CD8-positive, alpha-beta memory T cell (primary cell): ENCODE results near the gene EBNA1BP2. TPM values are rescaled to one million over a fixed set of nuclear protein-coding genes. Genes with fewer than 3 reads are reported as not detected.

Experiments used
- CTCF ChIA-PET: fragments of 350-600 bp; sonication (Branson Sonifier 250); formaldehyde crosslinking; loops from one replicate; lab custom pipeline; 2021; ENCODE audit warnings: antibody characterized with exemption; lab: Charles Lee
- POLR2A ChIA-PET: fragments of 350-600 bp; sonication (Branson Sonifier 250); formaldehyde crosslinking; loops from one replicate; lab custom pipeline; 2021; ENCODE audit warnings: antibody characterized with exemption; lab: Charles Lee
- DNase-seq, 5 donors: peaks; one replicate each; pipeline versions ENCODE4 v3.0.0 to v3.0.0-alpha.2; 2020 to 2022; ENCODE audit warnings: mixed read lengths in 1 of 5
- H3K27ac ChIP-seq: one replicate; pipeline ENCODE4 v1.7.0; 2013; ENCODE audit warnings: low read depth, mild to moderate bottlenecking, low read length, moderate library complexity
- H3K27me3 ChIP-seq: 2 replicates; pipeline ENCODE4 v1.7.0; 2013; ENCODE audit warnings: low read length, mild to moderate bottlenecking; ENCODE audit not compliant: insufficient read depth, poor library complexity, severe bottlenecking
- H3K36me3 ChIP-seq: 2 replicates; pipeline ENCODE4 v1.7.0; 2013; ENCODE audit warnings: mild to moderate bottlenecking, low read length, moderate library complexity; ENCODE audit not compliant: insufficient read depth
- H3K4me1 ChIP-seq: 2 replicates; pipeline ENCODE4 v1.7.0; 2013; ENCODE audit warnings: mild to moderate bottlenecking, low read length, moderate library complexity; ENCODE audit not compliant: insufficient read depth
- H3K4me3 ChIP-seq: 2 replicates; pipeline ENCODE4 v1.7.0; 2013; ENCODE audit warnings: mild to moderate bottlenecking, low read length
- H3K9me3 ChIP-seq: 2 replicates; pipeline ENCODE4 v1.7.0; 2013; ENCODE audit warnings: mild to moderate bottlenecking, low read length
- H3K27ac Mint-ChIP-seq, 8 donors: one replicate each; pipeline ENCODE4 v1.8.0; 2020 to 2021; ENCODE audit warnings: mixed read lengths in 8 of 8, mild to moderate bottlenecking in 6 of 8, inconsistent platforms in 3 of 8, moderate library complexity in 3 of 8
- H3K27me3 Mint-ChIP-seq, 2 donors: one replicate each; pipeline ENCODE4 v1.8.0; 2020 to 2021; ENCODE audit warnings: mixed read lengths in 2 of 2, mild to moderate bottlenecking in 1 of 2, moderate library complexity in 1 of 2
- H3K36me3 Mint-ChIP-seq, 3 donors: one replicate each; pipeline ENCODE4 v1.8.0; 2020 to 2021; ENCODE audit warnings: mixed read lengths in 3 of 3, inconsistent platforms in 1 of 3, mild to moderate bottlenecking in 1 of 3
- H3K4me1 Mint-ChIP-seq, 3 donors: one replicate each; pipeline ENCODE4 v1.8.0; 2020 to 2021; ENCODE audit warnings: mixed read lengths in 3 of 3, inconsistent platforms in 1 of 3, mild to moderate bottlenecking in 1 of 3
- H3K4me3 Mint-ChIP-seq, 7 donors: one replicate each; pipeline ENCODE4 v1.8.0; 2020 to 2021; ENCODE audit warnings: mixed read lengths in 7 of 7, mild to moderate bottlenecking in 6 of 7, moderate library complexity in 4 of 7, inconsistent platforms in 2 of 7
- H3K9me3 Mint-ChIP-seq, 5 donors: one replicate each; pipeline ENCODE4 v1.8.0; 2020 to 2022; ENCODE audit warnings: mixed read lengths in 5 of 5, mild to moderate bottlenecking in 3 of 5, moderate library complexity in 2 of 5, inconsistent platforms in 1 of 5
- polyA plus RNA-seq: library from polyadenylated mRNA; unstranded; fragments of 300-500 nt; fragmentation: Illumina TruSeq; gene quantifications from one replicate; pipeline ENCODE4 v1.2.3, GENCODE V29; 2021
- total RNA-seq, 2 experiments: library from RNA; stranded (reverse); gene quantifications; one replicate each; pipeline ENCODE4 v1.2.3, GENCODE V29; 2021

The EBNA1BP2 gene
- total and polyA plus RNA-seq, 3 experiments from 2014 or later: 53.9 to 173 (median 168) TPM

GRCh38 chr1:43184995-43185394 is 12.9 kb upstream of the EBNA1BP2 start:
- Histone ChIP-seq H3K4me1 (no peaks in the 10 kb centered on the region), H3K4me3 (no peak overlapping the region), H3K27ac (no peak overlapping the region), H3K36me3 (no peaks in the 10 kb centered on the region), H3K27me3 (peaks cover 4% of the 10 kb centered on the region), H3K9me3 (no peaks in the 10 kb centered on the region)
- Mint-ChIP-seq H3K36me3 (peaks cover 0 to under 1% (median 0%) of the 10 kb centered on the region in 3 donors), H3K27me3 (peaks cover 2 to 17% of the 10 kb centered on the region in 2 donors), H3K4me1 (no peaks in the 10 kb centered on the region), H3K9me3 (peaks cover 0 to 6% (median 0%) of the 10 kb centered on the region in 5 donors), H3K4me3 (no peak overlapping the region), H3K27ac (peak overlapping the region in 1 of 8 donors; percentile 29)
- ChIA-PET CTCF (no interaction called here), POLR2A (no interaction called here)
- no peak for DNase-seq

- H3K4me3 Mint-ChIP-seq: no peak overlapping the region
- H3K9me3 ChIP-seq: no peaks in the 10 kb centered on the region
- H3K4me1 ChIP-seq: no peaks in the 10 kb centered on the region
- H3K27ac Mint-ChIP-seq: no peak overlapping the region
- H3K27me3 ChIP-seq: peaks cover 4% of the 10 kb centered on the region
- CTCF ChIA-PET: no interaction called here
- DNase-seq: no peak
- H3K9me3 Mint-ChIP-seq: peaks cover 0 to under 1% (median 0%) of the 10 kb centered on the region in 5 donors
- POLR2A ChIA-PET: no interaction called here
- no peak overlapping the region for H3K27ac ChIP-seq
- H3K36me3 ChIP-seq: no peaks in the 10 kb centered on the region
- no peaks in the 10 kb centered on the region for H3K36me3 Mint-ChIP-seq
- no peak overlapping the region for H3K4me3 ChIP-seq
- no peaks in the 10 kb centered on the region for H3K4me1 Mint-ChIP-seq
- H3K27me3 Mint-ChIP-seq: peaks cover 0 to 11% of the 10 kb centered on the region in 2 donors
Measured at GRCh38 chr1:43184388-43184787, 12.3 kb upstream of the EBNA1BP2 start.

- peaks cover 3% of the 10 kb centered on the region for H3K27me3 ChIP-seq
- Mint-ChIP-seq H3K27ac (no peak overlapping the region), H3K4me3 (no peak overlapping the region), H3K4me1 (peaks cover 4 to 6% (median 5%) of the 10 kb centered on the region in 3 donors), H3K27me3 (peaks cover 19 to 27% of the 10 kb centered on the region in 2 donors), H3K36me3 (no peaks in the 10 kb centered on the region), H3K9me3 (no peaks in the 10 kb centered on the region)
- no peaks in the 10 kb centered on the region for H3K36me3 ChIP-seq
- CTCF ChIA-PET: no interaction called here
- H3K4me1 ChIP-seq: peaks cover 4% of the 10 kb centered on the region
- no peak overlapping the region for H3K27ac ChIP-seq
- no peak for DNase-seq
- POLR2A ChIA-PET: no interaction called here
- H3K4me3 ChIP-seq: no peak overlapping the region
- no peaks in the 10 kb centered on the region for H3K9me3 ChIP-seq
Measured at GRCh38 chr1:43177691-43178090, 5.6 kb upstream of the EBNA1BP2 start.

- no peak for DNase-seq
- ChIA-PET CTCF (no interaction called here), POLR2A (no interaction called here)
- Mint-ChIP-seq H3K9me3 (no peaks in the 10 kb centered on the region), H3K27me3 (peaks cover 19 to 27% of the 10 kb centered on the region in 2 donors), H3K27ac (no peak overlapping the region), H3K4me3 (no peak overlapping the region), H3K36me3 (peaks cover 0 to 15% (median 1%) of the 10 kb centered on the region in 3 donors), H3K4me1 (peaks cover 23 to 32% (median 32%) of the 10 kb centered on the region in 3 donors)
- H3K27me3 ChIP-seq: peaks cover 3% of the 10 kb centered on the region
- H3K4me1 ChIP-seq: peaks cover 19% of the 10 kb centered on the region
- no peak overlapping the region for H3K27ac ChIP-seq
- no peaks in the 10 kb centered on the region for H3K9me3 ChIP-seq
- H3K4me3 ChIP-seq: no peak overlapping the region
- H3K36me3 ChIP-seq: peaks cover 5% of the 10 kb centered on the region
Measured at GRCh38 chr1:43174873-43175272, 2.8 kb upstream of the EBNA1BP2 start.

- Histone ChIP-seq H3K4me3 (peak overlapping the region; percentile 97), H3K9me3 (no peaks in the 10 kb centered on the region), H3K36me3 (peaks cover 20% of the 10 kb centered on the region), H3K4me1 (peaks cover 19% of the 10 kb centered on the region), H3K27me3 (peaks cover 3% of the 10 kb centered on the region), H3K27ac (peak overlapping the region; percentile 77)
- ChIA-PET POLR2A (interaction anchor here (1.2 kb wide), 1 partner anchor 217 kb away, joined by 3 read pairs; the partner anchor contains the start of genes MED8 and SZT2), CTCF (interaction anchor here (0.6 kb wide), 1 partner anchor 12 kb away, joined by 3 read pairs; no protein-coding TSS in a partner anchor)
- Mint-ChIP-seq H3K4me3 (peak overlapping the region; percentile 92 to 100 (median 98)), H3K9me3 (no peaks in the 10 kb centered on the region), H3K27ac (peak overlapping the region; percentile 84 to 97 (median 95)), H3K27me3 (peaks cover 11 to 23% of the 10 kb centered on the region in 2 donors), H3K36me3 (peaks cover 3 to 38% (median 11%) of the 10 kb centered on the region in 3 donors), H3K4me1 (peaks cover 25 to 41% (median 37%) of the 10 kb centered on the region in 3 donors)
- DNase-seq: peak in 4 of 5 donors; percentile 72 to 90 (median 81)
Measured at GRCh38 chr1:43172527-43172972, 460 bp upstream of the EBNA1BP2 start.

- Histone ChIP-seq H3K4me1 (peaks cover 19% of the 10 kb centered on the region), H3K27ac (peak overlapping the region; percentile 77), H3K4me3 (peak overlapping the region; percentile 97), H3K36me3 (peaks cover 31% of the 10 kb centered on the region), H3K9me3 (no peaks in the 10 kb centered on the region), H3K27me3 (peaks cover 3% of the 10 kb centered on the region)
- ChIA-PET CTCF (no interaction called here), POLR2A (interaction anchor here (1.2 kb wide), 1 partner anchor 219 kb away, joined by 3 read pairs; the partner anchor contains the start of genes MED8 and SZT2)
- H3K9me3 Mint-ChIP-seq: no peaks in the 10 kb centered on the region
- H3K4me1 Mint-ChIP-seq: peaks cover 25 to 41% (median 37%) of the 10 kb centered on the region in 3 donors
- peak overlapping the region; percentile 0 to 97 (median 95) for H3K27ac Mint-ChIP-seq
- peaks cover 6 to 12% of the 10 kb centered on the region in 2 donors for H3K27me3 Mint-ChIP-seq
- DNase-seq: no peak
- peak overlapping the region; percentile 92 to 100 (median 98) for H3K4me3 Mint-ChIP-seq
- peaks cover 10 to 49% (median 19%) of the 10 kb centered on the region in 3 donors for H3K36me3 Mint-ChIP-seq
Measured at GRCh38 chr1:43171312-43171875, 696 bp downstream of the EBNA1BP2 start.

GRCh38 chr1:43165765-43166164 is 6.3 kb downstream of the EBNA1BP2 start:
- no peaks in the 10 kb centered on the region for H3K9me3 ChIP-seq
- no peaks in the 10 kb centered on the region for H3K27me3 ChIP-seq
- H3K9me3 Mint-ChIP-seq: no peaks in the 10 kb centered on the region
- no peak overlapping the region for H3K4me3 Mint-ChIP-seq
- H3K4me1 ChIP-seq: peaks cover 2% of the 10 kb centered on the region
- no peak for DNase-seq
- peaks cover 10 to 78% (median 36%) of the 10 kb centered on the region in 3 donors for H3K36me3 Mint-ChIP-seq
- peak overlapping the region in 3 of 8 donors; percentile 2 to 59 (median 5) for H3K27ac Mint-ChIP-seq
- H3K4me1 Mint-ChIP-seq: peaks cover 4 to 17% (median 14%) of the 10 kb centered on the region in 3 donors
- H3K36me3 ChIP-seq: peaks cover 54% of the 10 kb centered on the region
- H3K27me3 Mint-ChIP-seq: peaks cover 0 to 1% of the 10 kb centered on the region in 2 donors
- POLR2A ChIA-PET: no interaction called here
- CTCF ChIA-PET: no interaction called here
- H3K4me3 ChIP-seq: no peak overlapping the region
- no peak overlapping the region for H3K27ac ChIP-seq

- Histone ChIP-seq H3K4me1 (no peaks in the 10 kb centered on the region), H3K9me3 (no peaks in the 10 kb centered on the region), H3K27me3 (no peaks in the 10 kb centered on the region), H3K27ac (no peak overlapping the region), H3K4me3 (no peak overlapping the region), H3K36me3 (peaks cover 51% of the 10 kb centered on the region)
- H3K9me3 Mint-ChIP-seq: no peaks in the 10 kb centered on the region
- peaks cover 10 to 74% (median 36%) of the 10 kb centered on the region in 3 donors for H3K36me3 Mint-ChIP-seq
- H3K4me3 Mint-ChIP-seq: no peak overlapping the region
- CTCF ChIA-PET: no interaction called here
- DNase-seq: no peak
- POLR2A ChIA-PET: no interaction called here
- H3K27me3 Mint-ChIP-seq: peaks cover 0 to 1% of the 10 kb centered on the region in 2 donors
- peaks cover 2 to 13% (median 8%) of the 10 kb centered on the region in 3 donors for H3K4me1 Mint-ChIP-seq
- H3K27ac Mint-ChIP-seq: peak overlapping the region in 3 of 8 donors; percentile 2 to 39 (median 4)
Measured at GRCh38 chr1:43165162-43165561, 6.9 kb downstream of the EBNA1BP2 start.
